ENCODE results near the gene SMC1B. TPM values are rescaled to one million over a fixed set of nuclear protein-coding genes. Genes with fewer than 3 reads are reported as not detected.
A peak's percentile ranks its signal among the peaks of the same experiment; 100 is the strongest.
"Not testable (repeated sequence)": the region's sequence is repeated elsewhere in the genome, so short reads cannot be mapped to it uniquely, and the experiment has no call there.

Gene SMC1B
- total RNA-seq, 1 donor from 2014 or later = not detected

DNA sequence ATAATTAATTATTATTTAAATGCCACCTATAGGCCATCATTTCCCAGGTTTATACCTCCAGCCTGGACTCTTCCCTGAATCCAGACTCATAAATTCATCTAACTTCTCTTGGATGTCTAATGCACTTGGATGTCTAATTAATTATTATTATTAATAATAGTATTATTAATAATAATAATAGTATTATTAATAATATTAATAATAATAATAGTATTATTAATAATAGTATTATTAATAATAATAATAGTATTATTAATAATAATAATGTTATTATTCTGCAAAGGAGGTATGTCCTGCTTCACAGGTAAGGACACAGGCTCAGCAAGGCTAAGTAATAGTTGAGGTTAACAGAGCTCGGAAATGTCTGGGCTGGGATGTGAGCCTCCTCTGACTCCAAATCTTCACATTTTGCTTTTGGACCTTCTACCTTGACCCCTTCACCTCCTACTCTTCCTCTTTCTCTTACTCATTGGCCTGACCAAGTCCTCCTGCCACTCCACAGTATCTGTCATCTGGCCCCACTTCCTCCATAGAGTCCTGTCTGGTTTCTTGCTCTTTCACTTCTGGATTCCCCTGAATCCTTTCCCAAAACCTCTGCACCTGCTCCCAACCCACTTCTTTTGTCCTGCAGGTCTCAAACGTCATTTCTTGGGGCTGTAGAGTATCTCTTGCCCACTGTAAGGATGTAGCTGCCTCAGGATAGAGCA is 8.1 kb upstream of the SMC1B start:
- DNase-seq (ENCODE audit: low read depth) = no peak

DNA sequence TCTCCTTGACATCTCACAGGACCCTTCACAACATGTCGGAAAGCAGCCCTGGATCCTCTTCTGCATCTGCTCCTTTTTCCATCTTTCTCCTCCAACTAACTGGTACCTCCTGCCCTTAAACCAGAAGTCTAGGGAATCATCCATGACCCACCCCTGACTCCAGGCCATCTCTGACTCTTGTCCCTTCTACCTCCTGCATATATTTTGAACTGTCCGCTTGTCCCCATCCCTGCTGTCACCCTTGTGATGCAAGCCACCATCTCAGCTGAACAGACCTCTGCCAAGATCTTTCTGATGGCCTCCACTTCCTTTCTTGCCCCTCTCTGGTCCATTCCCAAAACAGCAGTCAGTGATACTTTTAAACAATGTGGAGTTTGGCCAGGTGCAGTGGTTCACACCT is 7.1 kb upstream of the SMC1B start:
- DNase-seq (ENCODE audit: low read depth) = no peak

- DNase-seq (ENCODE audit: low read depth) = no peak
Observed at GRCh38 chr22:45420011-45420410, 6.6 kb upstream of the SMC1B start.

DNA sequence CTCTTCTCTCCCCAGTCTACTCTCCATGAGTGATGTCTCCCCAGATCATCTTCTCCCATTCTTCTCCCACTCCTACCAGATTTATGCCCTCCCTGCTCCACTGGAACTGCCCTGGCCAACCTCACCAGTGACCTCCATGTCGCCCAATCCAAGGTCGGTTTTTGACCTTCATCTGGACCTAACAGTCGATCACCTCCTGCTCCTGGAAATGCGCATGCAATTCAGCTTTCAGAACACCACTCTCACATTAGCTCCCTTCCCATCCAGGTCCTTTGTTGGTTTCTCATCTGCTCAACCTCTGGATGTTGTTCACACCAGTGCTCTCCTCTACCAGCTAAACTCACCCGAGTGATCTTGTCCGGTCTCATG is 5.4 kb upstream of the SMC1B start:
- DNase-seq (ENCODE audit: low read depth) = no peak

DNA sequence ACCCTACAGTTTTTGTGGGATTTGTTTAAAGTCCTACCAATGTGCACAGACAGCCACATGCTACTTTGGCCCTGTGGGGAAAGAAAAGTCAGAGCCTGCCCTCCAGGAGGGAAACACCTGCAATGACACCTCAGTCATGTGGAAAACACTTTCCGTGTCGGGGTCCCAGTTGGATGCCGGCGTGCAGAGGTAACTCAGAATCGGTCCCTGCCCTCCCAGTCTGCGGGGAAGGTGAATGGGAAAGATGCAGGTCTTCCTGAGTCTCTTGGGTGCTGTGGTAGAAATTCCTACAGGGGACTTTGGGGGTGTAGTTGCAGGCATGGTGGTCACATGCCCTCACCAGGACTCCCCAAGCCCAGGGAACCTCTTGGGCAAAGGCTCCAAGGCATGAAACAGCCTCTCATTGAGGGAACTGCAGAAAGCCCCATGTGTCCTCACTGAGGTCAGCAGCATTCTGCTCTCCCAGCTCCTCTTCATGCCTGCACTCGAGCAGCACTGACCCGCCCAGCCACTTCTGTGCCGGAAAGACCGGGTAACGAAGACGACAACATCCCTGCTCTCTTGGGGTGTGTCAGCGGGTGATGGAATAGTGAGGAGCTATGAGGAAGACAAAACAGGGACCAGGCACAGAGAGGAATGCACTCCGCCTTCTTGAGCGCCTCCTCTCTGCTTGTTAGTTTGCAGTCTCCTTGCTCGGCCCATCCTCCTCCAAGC is 4.8 kb upstream of the SMC1B start:
- no peak for DNase-seq (ENCODE audit: low read depth)

DNA sequence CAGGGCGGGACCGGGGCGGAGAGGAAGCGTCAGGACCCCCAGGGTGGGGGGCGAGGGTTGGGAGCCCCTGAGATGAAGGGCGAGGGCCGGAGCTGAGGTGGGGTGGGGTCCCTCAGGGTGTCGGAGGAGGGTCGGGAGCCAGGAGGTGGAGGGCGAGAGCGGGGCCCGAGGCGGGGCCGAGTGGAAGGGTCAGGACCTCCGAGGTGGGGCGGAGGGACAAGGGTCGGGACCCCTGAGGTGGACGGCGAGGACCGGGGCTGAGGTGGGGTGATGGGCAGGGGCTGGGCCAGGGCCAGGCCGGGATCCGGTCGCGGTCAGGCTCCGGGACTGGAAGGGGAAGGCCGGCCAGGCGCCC is 409 bp downstream of the SMC1B start:
- no peak for DNase-seq (ENCODE audit: low read depth)

DNA sequence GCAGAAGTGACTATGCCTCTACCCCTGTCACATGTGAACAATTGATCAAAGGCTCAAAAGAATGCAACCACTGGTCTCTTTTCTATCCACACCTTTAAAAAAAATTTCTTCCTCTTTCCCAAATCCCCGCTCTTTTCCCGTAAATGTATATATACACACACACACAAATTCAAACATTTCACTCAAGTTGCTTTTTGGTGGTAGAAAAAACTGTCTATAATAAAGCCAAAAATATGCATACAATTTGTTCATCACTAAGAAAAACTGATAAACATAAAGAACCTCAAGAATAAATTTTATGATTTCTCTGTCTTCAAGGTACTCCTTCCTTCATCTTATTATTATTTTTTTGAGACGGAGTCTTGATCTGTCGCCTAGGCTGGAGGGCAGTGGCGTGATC is 5.6 kb downstream of the SMC1B start:
- no peak for DNase-seq (ENCODE audit: low read depth)

GRCh38 chr22:45402466-45402985 is 10.9 kb downstream of the SMC1B start:
- DNase-seq (ENCODE audit: low read depth) = no peak

GRCh38 chr22:45399712-45400445 is 13.5 kb downstream of the SMC1B start:
- no peak for DNase-seq (ENCODE audit: low read depth)

- no peak for DNase-seq (ENCODE audit: low read depth)
Observed at GRCh38 chr22:45398214-45398613, 15.2 kb downstream of the SMC1B start.

DNA sequence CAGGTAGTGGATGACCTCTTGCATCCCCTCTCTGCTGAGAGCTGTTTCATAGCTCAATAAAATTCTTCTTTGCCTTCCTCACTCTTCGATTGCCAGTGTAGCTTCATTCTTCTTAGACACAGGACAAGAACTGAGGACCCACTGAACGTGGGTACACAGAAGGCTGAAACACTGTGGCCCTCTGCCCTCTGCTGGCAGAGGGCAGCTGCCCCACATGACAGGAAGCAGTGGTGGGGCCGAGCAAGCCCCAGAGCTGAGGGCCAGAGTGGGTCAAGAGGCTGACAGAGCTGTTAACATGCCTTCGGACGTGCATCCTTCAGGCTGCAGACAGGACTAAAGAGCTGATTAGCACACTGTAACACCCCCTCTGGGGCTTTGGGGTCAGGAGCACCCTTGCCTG is 15.6 kb downstream of the SMC1B start:
- DNase-seq (ENCODE audit: low read depth) = no peak

- no peak for DNase-seq (ENCODE audit: low read depth)
Observed at GRCh38 chr22:45389546-45389945, 23.9 kb downstream of the SMC1B start.

DNA sequence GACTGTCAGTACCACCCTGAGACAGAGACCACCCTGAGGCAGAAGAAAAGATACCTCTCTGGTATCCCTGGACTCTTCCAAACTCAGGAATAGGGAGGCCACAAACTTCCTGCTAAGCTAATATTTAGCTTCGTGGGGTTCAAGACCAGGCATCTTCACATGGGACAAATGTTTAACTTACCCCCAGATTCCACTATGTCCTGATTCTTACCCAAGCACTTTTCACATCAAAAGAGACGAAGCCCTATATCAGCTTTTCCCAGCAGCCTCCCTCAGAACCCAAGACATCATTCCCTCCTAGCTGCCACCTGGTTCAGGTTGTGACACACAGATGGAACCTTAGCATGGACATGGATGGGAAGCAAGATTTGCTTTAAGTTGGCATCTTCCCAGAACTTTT is 32.1 kb downstream of the SMC1B start:
- DNase-seq (ENCODE audit: low read depth) = no peak

DNA sequence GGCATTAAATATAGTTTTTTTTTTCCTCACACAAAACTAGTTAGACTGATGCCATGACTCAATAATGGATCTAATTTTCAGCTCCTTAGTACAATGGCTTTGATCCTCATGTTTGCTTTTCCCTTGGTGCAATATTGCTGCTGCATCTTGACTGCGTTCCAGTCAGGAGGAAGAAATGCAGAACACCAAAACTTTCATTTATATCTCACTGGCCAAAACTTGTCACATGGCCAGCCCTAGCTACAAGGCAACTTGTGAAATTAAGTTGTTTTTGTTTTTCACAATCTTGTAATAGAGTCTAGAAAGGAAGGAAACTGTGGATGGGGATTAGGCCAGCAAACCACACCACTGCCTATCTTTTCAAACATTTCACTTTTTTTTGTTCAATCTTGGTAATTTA is 36.7 kb downstream of the SMC1B start:
- no peak for DNase-seq (ENCODE audit: low read depth)

- DNase-seq (ENCODE audit: low read depth) = no peak
Observed at GRCh38 chr22:45376009-45376408, 37.4 kb downstream of the SMC1B start.

GRCh38 chr22:45373592-45373991 is 39.8 kb downstream of the SMC1B start:
- DNase-seq (ENCODE audit: low read depth) = not testable (repeated sequence)

DNA sequence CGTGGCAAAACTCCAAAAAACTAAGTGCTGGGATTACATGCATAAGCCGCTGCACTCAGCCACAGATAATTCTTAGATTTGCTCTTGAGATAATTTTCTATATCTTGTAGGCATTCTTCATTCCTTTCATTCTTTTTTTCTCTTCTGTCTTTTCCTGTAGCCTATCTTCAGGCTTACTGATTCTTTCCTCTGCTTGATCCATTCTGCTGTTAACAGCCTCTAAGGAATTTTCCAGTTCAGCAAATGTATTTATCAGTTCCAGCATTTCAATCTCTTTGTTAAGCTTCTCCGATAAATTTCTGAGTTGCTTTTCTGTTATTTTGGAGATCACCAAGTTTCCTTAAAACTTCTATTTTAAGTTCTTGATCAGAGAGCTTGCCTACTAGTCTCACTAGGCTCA is 46.7 kb downstream of the SMC1B start:
- DNase-seq (ENCODE audit: low read depth) = no peak

DNA sequence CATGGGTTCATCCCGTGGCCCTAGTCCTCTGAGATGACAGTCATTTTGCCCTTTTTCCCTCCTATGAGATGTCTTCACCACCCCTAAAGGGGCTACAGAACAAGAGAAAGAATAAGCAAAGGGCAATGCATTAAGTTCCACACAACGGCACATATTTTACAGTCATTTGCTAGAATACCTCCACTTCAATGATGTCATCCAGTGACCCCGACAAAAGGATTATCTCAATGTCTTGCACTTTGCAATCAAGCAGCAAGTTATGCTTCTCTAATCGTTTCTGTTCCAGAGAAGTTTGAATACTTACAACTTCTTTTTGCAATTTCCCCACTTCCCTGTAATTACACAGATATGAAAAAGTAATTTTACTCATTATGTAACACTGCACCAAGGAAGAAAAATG is 53.8 kb downstream of the SMC1B start:
- DNase-seq (ENCODE audit: low read depth) = no peak

- DNase-seq (ENCODE audit: low read depth) = no peak
Observed at GRCh38 chr22:45358127-45358526, 55.3 kb downstream of the SMC1B start.

GRCh38 chr22:45357490-45357889 is 55.9 kb downstream of the SMC1B start:
- no peak for DNase-seq (ENCODE audit: low read depth)

DNA sequence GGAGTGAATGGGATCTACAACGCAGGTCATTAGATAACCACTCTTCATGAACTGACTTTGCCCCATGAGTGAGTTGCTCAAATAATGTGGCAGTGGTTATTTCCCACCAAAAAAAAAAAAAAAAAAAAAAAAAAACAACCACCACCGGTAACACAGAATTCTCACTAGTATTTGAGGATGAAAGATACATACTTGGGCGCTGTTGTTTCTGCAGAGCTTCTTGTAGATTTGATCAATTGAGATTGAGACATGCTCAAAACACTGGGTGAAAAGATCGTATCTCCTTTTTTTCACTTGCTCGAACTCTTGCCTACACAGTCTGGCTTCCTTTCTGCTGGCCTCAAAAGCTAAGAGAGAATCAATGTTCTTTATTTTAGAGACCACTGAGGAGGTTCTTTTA is 59.6 kb downstream of the SMC1B start:
- no peak for DNase-seq (ENCODE audit: low read depth)

DNA sequence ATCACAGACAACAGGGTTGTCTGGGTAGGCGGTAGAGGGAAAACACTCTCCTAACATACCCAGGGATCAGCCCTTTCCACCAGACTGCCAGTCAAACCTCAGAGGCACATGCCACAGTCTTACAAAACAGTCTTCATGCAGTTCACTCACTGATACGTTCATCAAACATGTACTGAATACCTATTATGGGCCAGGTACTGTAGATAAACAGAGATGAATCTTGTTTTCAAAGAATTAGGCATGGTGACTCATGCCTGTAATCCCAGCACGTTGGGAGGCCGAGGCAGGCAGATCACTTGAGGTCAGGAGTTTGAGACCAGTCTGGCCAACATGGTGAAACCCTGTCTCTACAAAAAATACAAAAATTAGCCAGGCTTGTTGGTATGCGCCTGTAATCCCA is 60.6 kb downstream of the SMC1B start:
- peak; percentile 3 for DNase-seq (ENCODE audit: low read depth)

DNA sequence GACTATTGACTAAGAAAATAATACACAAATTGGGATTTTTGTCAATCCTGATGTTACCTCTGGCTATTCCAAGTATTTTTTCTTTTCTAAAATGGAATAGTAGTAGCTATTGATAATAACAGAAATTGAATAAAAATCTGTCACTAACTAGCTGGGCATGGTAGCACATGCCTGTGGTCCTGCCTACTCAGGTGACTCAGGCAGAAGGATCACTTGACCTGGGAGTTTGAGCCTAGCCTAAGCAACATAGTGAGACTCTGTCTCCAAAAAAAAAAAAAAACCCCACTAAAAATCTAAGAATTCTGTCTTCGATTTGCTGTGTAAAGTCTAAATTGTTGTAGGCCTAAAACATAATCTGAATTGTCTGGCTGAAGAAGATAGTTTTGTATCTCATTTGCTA is 61.4 kb downstream of the SMC1B start:
- DNase-seq (ENCODE audit: low read depth) = no peak

Measured in renal cortical epithelial cell (primary cell).